ENCODE measurements around the gene TOGARAM2.

DNA sequence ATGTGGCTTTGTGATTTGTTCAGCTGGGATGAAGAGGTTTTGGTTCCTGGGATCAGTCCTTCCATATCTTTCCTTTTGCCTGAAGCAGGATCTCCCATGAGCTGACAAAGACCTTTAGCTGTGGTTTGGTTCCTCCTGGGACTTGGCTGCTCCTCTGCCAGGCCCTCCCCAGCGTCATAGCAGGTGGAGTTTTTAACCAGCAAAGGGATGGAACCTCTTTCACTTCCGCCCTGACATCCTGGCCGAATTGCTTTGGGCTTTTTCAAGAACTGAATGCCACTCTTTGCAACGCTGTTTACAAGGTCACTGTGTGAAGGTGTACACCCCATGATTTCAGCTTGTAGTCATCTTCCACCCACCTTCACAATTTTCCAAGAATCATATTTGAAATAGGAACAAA is 92.8 kb downstream of the TOGARAM2 start:
- TF ChIP-seq POLR2A (IDR thresholded peaks at IDR 0.05; ENCODE audit: low read depth, low read length) (no peak), POLR2AphosphoS5 (IDR thresholded peaks at IDR 0.05; ENCODE audit: low read depth, low read length) (no peak), TAF1 (IDR thresholded peaks at IDR 0.05; ENCODE audit: low read depth, low read length) (no peak), PAX5 (IDR thresholded peaks at IDR 0.05; ENCODE audit: insufficient read depth, low read length, severe bottlenecking) (no peak), SPI1 (IDR thresholded peaks at IDR 0.05; ENCODE audit: low read depth, low read length) (peak; percentile 33; the same call in 1 of the 2 replicates)

Data from GM12891 (cell line).